DMS 273 treated with DMSO at 0.1 percent for 48 hours (cell line): ENCODE data around the gene SERTAD4.
A peak's percentile ranks its signal among the peaks of the same experiment; 100 is the strongest.
"Not testable (repeated sequence)": the region's sequence is repeated elsewhere in the genome, so short reads cannot be mapped to it uniquely, and the experiment has no call there.

Experiments
- DNase-seq: peaks from one replicate; lab custom pipeline; 2025; lab: John Stamatoyannopoulos, UW

SERTAD4 gene

GRCh38 chr1:210232511-210233215, at the start of gene SERTAD4:
Gene SERTAD4 (plus strand): TSS chr1:210232796. CDS start chr1:210237961, 5,165 bp downstream.
- DNase-seq: peak; percentile 40

- no peak for DNase-seq
These were observed 47.5 kb upstream of the SERTAD4 start for GRCh38 chr1:210185063-210185462.

GRCh38 chr1:210187849-210188606, 44.6 kb upstream of the SERTAD4 start:
- not testable (repeated sequence) for DNase-seq

- no peak for DNase-seq
These were observed 43.2 kb upstream of the SERTAD4 start for GRCh38 chr1:210189426-210189825.

- DNase-seq: no peak
These were observed 36.9 kb upstream of the SERTAD4 start for GRCh38 chr1:210195635-210196160.

- not testable (repeated sequence) for DNase-seq
These were observed 36.3 kb upstream of the SERTAD4 start for GRCh38 chr1:210196266-210196665.

- DNase-seq: no peak
These were observed 33.8 kb upstream of the SERTAD4 start for GRCh38 chr1:210198840-210199239.

- DNase-seq: no peak
These were observed 32.4 kb upstream of the SERTAD4 start for GRCh38 chr1:210200124-210200736.

- no peak for DNase-seq
These were observed 30.9 kb upstream of the SERTAD4 start for GRCh38 chr1:210201681-210202080.

GRCh38 chr1:210207597-210208450, 24.8 kb upstream of the SERTAD4 start:
- DNase-seq: no peak

GRCh38 chr1:210213335-210213734, 19.3 kb upstream of the SERTAD4 start:
- DNase-seq: no peak

- no peak for DNase-seq
These were observed 17.8 kb upstream of the SERTAD4 start for GRCh38 chr1:210214573-210215409.

GRCh38 chr1:210217482-210217881, 15.1 kb upstream of the SERTAD4 start:
- no peak for DNase-seq

- DNase-seq: no peak
These were observed 14.5 kb upstream of the SERTAD4 start for GRCh38 chr1:210218047-210218446.

GRCh38 chr1:210222340-210223006, 10.1 kb upstream of the SERTAD4 start:
- DNase-seq: no peak

- DNase-seq: no peak
These were observed 9.2 kb upstream of the SERTAD4 start for GRCh38 chr1:210223226-210223904.

GRCh38 chr1:210228158-210228557, 4.4 kb upstream of the SERTAD4 start:
- no peak for DNase-seq

- no peak for DNase-seq
These were observed 2.4 kb upstream of the SERTAD4 start for GRCh38 chr1:210230149-210230695.

- DNase-seq: no peak
These were observed 618 bp upstream of the SERTAD4 start for GRCh38 chr1:210231846-210232510.
